Measurements from ENCODE around the gene TBX22.
"Not testable (repeated sequence)": the region's sequence is repeated elsewhere in the genome, so short reads cannot be mapped to it uniquely, and the experiment has no call there.

Gene TBX22, protein sequence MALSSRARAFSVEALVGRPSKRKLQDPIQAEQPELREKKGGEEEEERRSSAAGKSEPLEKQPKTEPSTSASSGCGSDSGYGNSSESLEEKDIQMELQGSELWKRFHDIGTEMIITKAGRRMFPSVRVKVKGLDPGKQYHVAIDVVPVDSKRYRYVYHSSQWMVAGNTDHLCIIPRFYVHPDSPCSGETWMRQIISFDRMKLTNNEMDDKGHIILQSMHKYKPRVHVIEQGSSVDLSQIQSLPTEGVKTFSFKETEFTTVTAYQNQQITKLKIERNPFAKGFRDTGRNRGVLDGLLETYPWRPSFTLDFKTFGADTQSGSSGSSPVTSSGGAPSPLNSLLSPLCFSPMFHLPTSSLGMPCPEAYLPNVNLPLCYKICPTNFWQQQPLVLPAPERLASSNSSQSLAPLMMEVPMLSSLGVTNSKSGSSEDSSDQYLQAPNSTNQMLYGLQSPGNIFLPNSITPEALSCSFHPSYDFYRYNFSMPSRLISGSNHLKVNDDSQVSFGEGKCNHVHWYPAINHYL

GRCh38 chrX:80014141-80014940 is at the start of gene TBX22:
Gene TBX22, plus strand, starts transcription at chrX:80014753. Its CDS starts 7,517 bp downstream, at chrX:80022270.
- DNase-seq: no peak

GRCh38 chrX:79975605-79976004 is 38.9 kb upstream of the TBX22 start:
- no peak for DNase-seq

DNA sequence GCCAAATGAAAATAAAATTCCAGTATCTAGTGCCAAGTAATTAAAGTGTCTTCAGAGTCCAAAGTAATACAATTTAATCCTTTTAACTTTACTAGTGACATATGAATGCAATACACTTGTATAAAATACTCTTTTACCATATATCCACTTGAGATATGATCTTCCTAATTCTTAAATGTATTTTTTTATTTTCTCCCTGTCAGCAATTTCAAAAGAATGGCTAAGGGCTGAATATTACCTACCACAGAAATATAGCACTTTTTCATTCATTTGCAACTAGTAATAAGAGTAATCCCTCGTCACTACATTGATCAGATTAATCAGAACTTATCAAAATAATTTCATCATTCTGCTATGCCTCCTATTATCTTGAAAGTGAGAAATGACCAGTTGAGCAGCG is 10.1 kb upstream of the TBX22 start:
- no peak for DNase-seq

- DNase-seq: no peak
These were observed 3.0 kb upstream of the TBX22 start for GRCh38 chrX:80011522-80011921.

DNA sequence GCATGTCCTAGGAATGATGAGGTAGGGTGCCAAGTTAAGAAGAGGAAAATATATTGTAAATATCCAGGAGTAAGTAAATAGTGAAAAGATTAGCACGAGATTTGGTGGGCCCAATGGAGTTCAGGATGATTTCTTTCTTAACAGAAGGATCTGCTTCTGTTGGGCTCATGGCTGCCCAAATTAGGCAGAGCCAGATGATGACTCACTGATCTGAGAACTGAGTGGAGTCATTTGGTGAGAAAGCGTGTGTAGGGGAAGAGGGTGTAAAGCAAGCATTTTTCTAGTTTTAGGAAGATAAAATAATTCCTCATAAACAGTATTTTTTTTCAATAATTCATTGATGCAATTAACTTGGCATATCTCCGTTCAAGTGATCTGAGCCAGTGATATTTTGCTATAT is 1.6 kb downstream of the TBX22 start:
- no peak for DNase-seq

- no peak for DNase-seq
These were observed 7.1 kb downstream of the TBX22 start for GRCh38 chrX:80021621-80022020.

DNA sequence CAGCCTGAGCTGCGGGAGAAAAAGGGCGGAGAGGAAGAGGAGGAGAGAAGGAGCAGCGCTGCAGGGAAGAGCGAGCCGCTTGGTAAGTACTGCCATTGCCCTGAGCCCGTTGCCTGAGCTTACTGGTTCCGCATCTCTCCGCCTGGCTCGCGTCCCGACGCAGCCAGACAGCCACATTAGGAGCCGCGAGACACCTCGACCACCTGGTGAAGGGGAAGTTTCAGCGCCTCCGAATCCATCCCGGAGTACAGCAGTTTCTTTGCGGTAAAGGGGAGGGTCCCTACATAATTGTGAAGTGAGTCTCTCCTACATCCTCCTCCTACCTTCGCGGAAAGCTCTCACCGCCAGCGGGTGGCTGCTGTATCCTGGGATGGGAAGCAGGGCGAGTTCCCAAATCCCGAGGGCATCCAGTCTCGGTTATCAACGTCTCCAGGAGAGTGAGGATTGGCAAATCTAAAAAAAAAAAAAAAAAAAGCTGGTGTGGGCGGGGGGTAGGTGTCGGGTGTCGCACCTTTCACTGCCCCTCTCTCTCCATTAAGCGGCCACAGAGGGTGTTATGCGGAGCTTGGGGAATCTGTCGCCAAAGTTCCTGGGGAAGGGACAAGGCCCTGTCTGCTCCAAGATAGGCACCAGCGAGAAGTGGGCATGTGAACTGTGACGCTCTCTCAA is 7.9 kb downstream of the TBX22 start:
- DNase-seq: peak; percentile 25

- DNase-seq: no peak
These were observed 11.6 kb downstream of the TBX22 start for GRCh38 chrX:80026116-80026515.

DNA sequence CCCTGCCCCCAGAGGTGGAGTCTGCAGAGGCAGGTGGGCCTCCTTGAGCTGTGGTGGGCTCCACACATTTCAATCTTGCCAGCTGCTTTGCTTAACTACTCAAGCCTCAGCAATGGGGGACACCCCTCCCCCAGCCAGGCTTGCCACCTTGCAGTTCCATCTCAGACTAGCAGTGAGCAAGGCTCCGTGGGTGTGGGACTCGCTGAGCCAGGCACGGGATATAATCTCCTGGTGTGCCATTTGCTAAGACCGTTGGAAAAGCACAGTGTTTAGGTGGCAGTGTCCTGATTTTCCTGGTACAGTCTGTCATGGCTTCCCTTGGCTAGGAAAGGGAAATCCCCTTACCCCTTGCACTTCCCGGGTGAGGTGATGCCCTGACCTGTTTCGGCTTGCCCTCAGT is 51.6 kb downstream of the TBX22 start:
- DNase-seq: not testable (repeated sequence)

DNA sequence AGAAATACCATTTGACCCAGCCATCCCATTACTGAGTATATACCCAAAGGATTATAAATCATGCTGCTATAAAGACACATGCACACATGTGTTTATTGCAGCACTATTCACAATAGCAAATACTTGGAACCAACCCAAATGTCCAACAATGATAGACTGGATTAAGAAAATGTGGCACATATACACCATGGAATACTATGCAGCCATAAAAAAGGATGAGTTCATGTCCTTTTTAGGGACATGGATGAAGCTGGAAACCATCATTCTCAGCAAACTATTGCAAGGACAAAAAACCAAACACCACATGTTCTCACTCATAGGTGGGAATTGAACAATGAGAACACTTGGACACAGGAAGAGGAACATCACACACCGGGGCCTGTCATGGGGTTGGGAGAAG is 61.1 kb downstream of the TBX22 start:
- DNase-seq: not testable (repeated sequence)

Measured in left hindlimb (tissue), 1 donor.